WTC11 (cell line): Measurements from ENCODE around the gene SLC16A10. TPM values are rescaled to one million over a fixed set of nuclear protein-coding genes. Genes with fewer than 3 reads are reported as not detected.

ENCODE experiments used
- ATAC-seq: fragments of 200-7000 bp; cut with Tn5 transposase; 2 replicates; pipeline ENCODE4 v1.10.0; 2021; ENCODE audit warnings: mild to moderate bottlenecking, moderate library complexity
- CTCF ChIA-PET: fragments of 300-600 bp; sonication (Branson Sonifier 250); formaldehyde crosslinking; loops from one replicate; lab custom pipeline; 2021; ENCODE audit warnings: antibody characterized with exemption; lab: Charles Lee
- POLR2A ChIA-PET: fragments of 350-600 bp; sonication (Branson Sonifier 250); formaldehyde crosslinking; loops from one replicate; lab custom pipeline; 2021; ENCODE audit warnings: antibody characterized with exemption; lab: Charles Lee
- DNase-seq: peaks from one replicate; pipeline ENCODE4 v3.0.0; 2021; ENCODE audit warnings: low spot score
- H3K27ac Mint-ChIP-seq: 2 replicates; pipeline ENCODE4 v1.8.0; 2021; ENCODE audit warnings: mixed read lengths
- H3K27me3 Mint-ChIP-seq: 2 replicates; pipeline ENCODE4 v1.8.0; 2021; ENCODE audit warnings: low read depth, mild to moderate bottlenecking, moderate library complexity, mixed read lengths
- H3K36me3 Mint-ChIP-seq: 2 replicates; pipeline ENCODE4 v1.8.0; 2021; ENCODE audit warnings: mixed read lengths
- H3K4me1 Mint-ChIP-seq: 2 replicates; pipeline ENCODE4 v1.8.0; 2022; ENCODE audit warnings: mixed read lengths
- H3K4me3 Mint-ChIP-seq: 2 replicates; pipeline ENCODE4 v1.8.0; 2021; ENCODE audit warnings: mild to moderate bottlenecking, moderate library complexity, mixed read lengths
- H3K9me3 Mint-ChIP-seq: 2 replicates; pipeline ENCODE4 v1.8.0; 2021; ENCODE audit warnings: mixed read lengths
- E2F1 ChIP-seq: sonication (generic); formaldehyde crosslinking; IDR thresholded peaks from 2 replicates; pipeline ENCODE4 v1.8.0; 2022; ENCODE audit warnings: mild to moderate bottlenecking, missing genetic modification reagents
- ELF4 ChIP-seq: sonication (generic); formaldehyde crosslinking; IDR thresholded peaks from 2 replicates; pipeline ENCODE4 v1.8.1; 2022; ENCODE audit warnings: low read depth, mild to moderate bottlenecking, moderate library complexity, missing genetic modification reagents
- ESRRA ChIP-seq: sonication (generic); formaldehyde crosslinking; IDR thresholded peaks from 2 replicates; pipeline ENCODE4 v1.8.1; 2022; ENCODE audit warnings: mild to moderate bottlenecking, missing genetic modification reagents, borderline replicate concordance
- FOXJ3 ChIP-seq: sonication (generic); formaldehyde crosslinking; IDR thresholded peaks from 2 replicates; pipeline ENCODE4 v1.9.0; 2021; ENCODE audit warnings: missing genetic modification reagents, mild to moderate bottlenecking, borderline replicate concordance
- FOXP1 ChIP-seq: sonication (generic); formaldehyde crosslinking; IDR thresholded peaks from 2 replicates; pipeline ENCODE4 v1.8.0; 2022; ENCODE audit warnings: missing genetic modification reagents, mild to moderate bottlenecking, moderate library complexity, borderline replicate concordance
- JAZF1 ChIP-seq: fragments of 250-450 bp; sonication (Bioruptor Pico); IDR thresholded peaks from 2 replicates; pipeline ENCODE4 v1.9.0; 2021; ENCODE audit warnings: moderate library complexity, mild to moderate bottlenecking, inconsistent platforms
- JUN ChIP-seq: sonication (generic); formaldehyde crosslinking; IDR thresholded peaks from 2 replicates; pipeline ENCODE4 v1.8.0; 2023; ENCODE audit warnings: mild to moderate bottlenecking, missing genetic modification reagents
- KAT7 ChIP-seq: sonication (generic); formaldehyde crosslinking; IDR thresholded peaks from 2 replicates; pipeline ENCODE4 v1.8.1; 2023; ENCODE audit warnings: missing genetic modification reagents, mild to moderate bottlenecking, borderline replicate concordance
- NFYB ChIP-seq: sonication (generic); formaldehyde crosslinking; conservative IDR thresholded peaks from 2 replicates; pipeline ENCODE4 v1.8.0; 2022; ENCODE audit warnings: low read depth, missing genetic modification reagents
- NR3C1 ChIP-seq: sonication (generic); formaldehyde crosslinking; conservative IDR thresholded peaks from 2 replicates; pipeline ENCODE4 v1.8.1; 2023; ENCODE audit warnings: low read depth, mild to moderate bottlenecking, missing genetic modification reagents
- PRRX2 ChIP-seq: fragments of 250-450 bp; sonication (Bioruptor Pico); IDR thresholded peaks from 2 replicates; pipeline ENCODE4 v1.8.0; 2021; ENCODE audit warnings: mild to moderate bottlenecking
- SMAD4 ChIP-seq: sonication (generic); formaldehyde crosslinking; IDR thresholded peaks from 2 replicates; pipeline ENCODE4 v1.8.0; 2022; ENCODE audit warnings: mild to moderate bottlenecking, missing genetic modification reagents
- TP53 ChIP-seq: sonication (generic); formaldehyde crosslinking; IDR thresholded peaks from 2 replicates; pipeline ENCODE4 v1.8.1; 2023; ENCODE audit warnings: mild to moderate bottlenecking, missing genetic modification reagents
- ZNF281 ChIP-seq: sonication (generic); formaldehyde crosslinking; IDR thresholded peaks from 2 replicates; pipeline ENCODE4 v1.8.0; 2023; ENCODE audit warnings: mild to moderate bottlenecking, missing genetic modification reagents
- ZNF317 ChIP-seq: sonication (generic); formaldehyde crosslinking; IDR thresholded peaks from 2 replicates; pipeline ENCODE4 v1.8.1; 2023; ENCODE audit warnings: low read depth, mild to moderate bottlenecking, moderate library complexity, missing genetic modification reagents, borderline replicate concordance
- ZNF396 ChIP-seq: fragments of 250-450 bp; sonication (Bioruptor Pico); IDR thresholded peaks from 2 replicates; pipeline ENCODE4 v1.8.0; 2021; ENCODE audit warnings: mild to moderate bottlenecking, moderate library complexity, borderline replicate concordance
- total RNA-seq: library from RNA; stranded (reverse); gene quantifications from 3 replicates; pipeline ENCODE4 v1.2.3, GENCODE V29; 2021
- TF ChIP-seq, protein P1 (sequence below): sonication (generic); formaldehyde crosslinking; IDR thresholded peaks from 2 replicates; pipeline ENCODE4 v1.8.0; 2023; ENCODE audit warnings: missing genetic modification reagents
- TF ChIP-seq, protein P2 (sequence below): sonication (generic); formaldehyde crosslinking; IDR thresholded peaks from 2 replicates; pipeline ENCODE4 v1.8.0; 2022; ENCODE audit warnings: mild to moderate bottlenecking, missing genetic modification reagents

SLC16A10 gene
- total RNA-seq, 1 experiment from 2014 or later: 18.4 TPM

GRCh38 chr6:111080698-111081097, 6.6 kb upstream of the SLC16A10 start:
- DNase-seq (no peak), ATAC-seq (no peak)
- TF ChIP-seq ZNF317 (CRISPR knock-in tag) (no peak), NR3C1 (no peak), FOXJ3 (CRISPR knock-in tag) (no peak), JUN (no peak), KAT7 (no peak), PRRX2 (CRISPR knock-in tag) (no peak)
- TF ChIP-seq, protein P1, sequence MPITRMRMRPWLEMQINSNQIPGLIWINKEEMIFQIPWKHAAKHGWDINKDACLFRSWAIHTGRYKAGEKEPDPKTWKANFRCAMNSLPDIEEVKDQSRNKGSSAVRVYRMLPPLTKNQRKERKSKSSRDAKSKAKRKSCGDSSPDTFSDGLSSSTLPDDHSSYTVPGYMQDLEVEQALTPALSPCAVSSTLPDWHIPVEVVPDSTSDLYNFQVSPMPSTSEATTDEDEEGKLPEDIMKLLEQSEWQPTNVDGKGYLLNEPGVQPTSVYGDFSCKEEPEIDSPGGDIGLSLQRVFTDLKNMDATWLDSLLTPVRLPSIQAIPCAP: no peak
- TF ChIP-seq, all 79 proteins: peak for 0
- H3K4me1 Mint-ChIP-seq: peaks cover 3% of the 10 kb centered on the region; the same call in 1 of the 2 replicates
- CTCF ChIA-PET: no interaction called here
- H3K9me3 Mint-ChIP-seq: no peaks in the 10 kb centered on the region
- no peak overlapping the region for H3K4me3 Mint-ChIP-seq
- peaks cover 5% of the 10 kb centered on the region for H3K27me3 Mint-ChIP-seq
- H3K27ac Mint-ChIP-seq: no peak overlapping the region
- POLR2A ChIA-PET: interaction anchor here (0.6 kb wide), 1 partner anchor 553 kb away, joined by 4 read pairs; no protein-coding TSS in a partner anchor
- H3K36me3 Mint-ChIP-seq: no peaks in the 10 kb centered on the region

DNA sequence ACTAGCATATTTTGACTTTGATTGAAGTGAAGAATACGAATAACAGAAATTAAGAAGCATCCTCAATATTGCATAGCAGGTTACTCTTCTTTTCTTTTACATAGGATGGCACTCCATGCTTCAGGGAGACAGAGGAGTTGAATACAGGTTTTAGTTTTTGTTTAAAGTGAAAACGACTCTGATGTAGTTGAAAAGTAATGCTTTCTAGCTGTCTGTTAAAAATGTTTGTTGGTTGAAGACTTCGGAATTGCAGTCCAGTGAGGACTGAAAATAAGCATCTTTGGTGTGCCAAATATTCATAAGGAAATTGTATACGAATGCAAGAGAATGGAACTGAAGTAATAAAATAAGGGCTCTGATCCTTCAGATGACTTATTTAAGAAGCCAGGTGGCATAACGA, 618 bp upstream of the SLC16A10 start:
- CTCF ChIA-PET: no interaction called here
- H3K27me3 Mint-ChIP-seq: peaks cover 26% of the 10 kb centered on the region

More for the DNA sequence above, 618 bp upstream of the SLC16A10 start:
- H3K4me3 Mint-ChIP-seq: peak overlapping the region; percentile 67
- TF ChIP-seq ZNF281 (CRISPR knock-in tag): no peak
- no peak for TF ChIP-seq JAZF1
- no peak for TF ChIP-seq ZNF396 (CRISPR knock-in tag)
- no peak for TF ChIP-seq TP53 (CRISPR knock-in tag)
- TF ChIP-seq, protein P2, sequence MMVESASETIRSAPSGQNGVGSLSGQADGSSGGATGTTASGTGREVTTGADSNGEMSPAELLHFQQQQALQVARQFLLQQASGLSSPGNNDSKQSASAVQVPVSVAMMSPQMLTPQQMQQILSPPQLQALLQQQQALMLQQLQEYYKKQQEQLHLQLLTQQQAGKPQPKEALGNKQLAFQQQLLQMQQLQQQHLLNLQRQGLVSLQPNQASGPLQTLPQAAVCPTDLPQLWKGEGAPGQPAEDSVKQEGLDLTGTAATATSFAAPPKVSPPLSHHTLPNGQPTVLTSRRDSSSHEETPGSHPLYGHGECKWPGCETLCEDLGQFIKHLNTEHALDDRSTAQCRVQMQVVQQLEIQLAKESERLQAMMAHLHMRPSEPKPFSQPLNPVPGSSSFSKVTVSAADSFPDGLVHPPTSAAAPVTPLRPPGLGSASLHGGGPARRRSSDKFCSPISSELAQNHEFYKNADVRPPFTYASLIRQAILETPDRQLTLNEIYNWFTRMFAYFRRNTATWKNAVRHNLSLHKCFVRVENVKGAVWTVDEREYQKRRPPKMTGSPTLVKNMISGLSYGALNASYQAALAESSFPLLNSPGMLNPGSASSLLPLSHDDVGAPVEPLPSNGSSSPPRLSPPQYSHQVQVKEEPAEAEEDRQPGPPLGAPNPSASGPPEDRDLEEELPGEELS (CRISPR knock-in tag): no peak
- TF ChIP-seq SMAD4 (CRISPR knock-in tag): no peak
- no peak for TF ChIP-seq NFYB (CRISPR knock-in tag)
- no peak for TF ChIP-seq ESRRA (CRISPR knock-in tag)
- TF ChIP-seq FOXP1 (CRISPR knock-in tag): no peak
- no peak for TF ChIP-seq FOXJ3 (CRISPR knock-in tag)
- TF ChIP-seq ELF4 (CRISPR knock-in tag): no peak
- no peak for TF ChIP-seq E2F1
- no peaks in the 10 kb centered on the region for H3K36me3 Mint-ChIP-seq
- peaks cover 38% of the 10 kb centered on the region for H3K4me1 Mint-ChIP-seq
- no peak overlapping the region for H3K27ac Mint-ChIP-seq
- POLR2A ChIA-PET: interaction anchor here (0.5 kb wide), 1 partner anchor 219 kb away, joined by 3 read pairs; no protein-coding TSS in a partner anchor
- no peaks in the 10 kb centered on the region for H3K9me3 Mint-ChIP-seq
- no peak for ATAC-seq
- no peak for DNase-seq
